Fibroblast of lung (primary cell): ENCODE measurements around the gene WDTC1.
"Not testable (repeated sequence)": the region's sequence is repeated elsewhere in the genome, so short reads cannot be mapped to it uniquely, and the experiment has no call there.

Experiments
- EZH2 ChIP-seq: IDR thresholded peaks from 2 replicates; pipeline ENCODE4 v1.5.1; 2012; ENCODE audit warnings: low read length, control low read depth, mild to moderate bottlenecking; ENCODE audit errors: missing control alignments
- TF ChIP-seq, protein P1 (sequence below), 2 donors: IDR thresholded peaks in 1 of 2; conservative IDR thresholded peaks in 1 of 2; 1 replicate in 1 of 2; 2 replicates in 1 of 2; pipeline ENCODE4 v1.5.1; 2011 to 2012; ENCODE audit warnings: low read length in 2 of 2, control low read depth in 1 of 2, inconsistent platforms in 1 of 2, low read depth in 1 of 2, mild to moderate bottlenecking in 1 of 2

DNA sequence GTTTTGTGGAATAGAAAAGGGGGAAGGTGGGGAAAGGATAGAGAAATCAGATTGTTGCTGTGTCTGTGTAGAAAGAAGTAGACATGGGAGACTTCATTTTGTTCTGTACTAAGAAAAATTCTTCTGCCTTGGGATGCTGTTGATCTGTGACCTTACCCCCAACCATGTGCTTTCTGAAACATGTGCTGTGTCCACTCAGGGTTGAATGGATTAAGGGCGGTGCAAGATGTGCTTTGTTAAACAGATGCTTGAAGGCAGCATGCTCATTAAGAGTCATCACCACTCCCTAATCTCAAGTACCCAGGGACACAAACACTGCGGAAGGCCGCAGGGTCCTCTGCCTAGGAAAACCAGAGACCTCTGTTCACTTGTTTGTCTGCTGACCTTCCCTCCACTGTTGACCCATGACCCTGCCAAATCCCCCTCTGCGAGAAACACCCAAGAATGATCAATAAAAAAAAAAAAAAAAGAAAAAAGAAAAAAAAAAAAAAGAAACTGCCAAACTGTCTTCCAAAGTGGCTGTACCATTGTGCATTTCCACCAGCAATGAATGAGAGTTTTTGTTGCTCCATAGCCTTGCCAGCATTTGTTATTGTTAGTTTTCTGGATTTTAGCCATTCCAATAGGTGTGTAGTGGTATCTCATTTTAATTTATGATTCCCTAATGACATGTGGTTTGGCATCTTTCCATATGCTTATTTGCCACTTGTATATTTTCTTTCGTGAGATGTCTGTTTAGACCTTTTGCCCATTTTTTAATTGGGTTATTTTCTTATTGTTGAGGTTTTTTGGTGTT lies 13.5 kb upstream of the WDTC1 start:
- TF ChIP-seq, protein P1, sequence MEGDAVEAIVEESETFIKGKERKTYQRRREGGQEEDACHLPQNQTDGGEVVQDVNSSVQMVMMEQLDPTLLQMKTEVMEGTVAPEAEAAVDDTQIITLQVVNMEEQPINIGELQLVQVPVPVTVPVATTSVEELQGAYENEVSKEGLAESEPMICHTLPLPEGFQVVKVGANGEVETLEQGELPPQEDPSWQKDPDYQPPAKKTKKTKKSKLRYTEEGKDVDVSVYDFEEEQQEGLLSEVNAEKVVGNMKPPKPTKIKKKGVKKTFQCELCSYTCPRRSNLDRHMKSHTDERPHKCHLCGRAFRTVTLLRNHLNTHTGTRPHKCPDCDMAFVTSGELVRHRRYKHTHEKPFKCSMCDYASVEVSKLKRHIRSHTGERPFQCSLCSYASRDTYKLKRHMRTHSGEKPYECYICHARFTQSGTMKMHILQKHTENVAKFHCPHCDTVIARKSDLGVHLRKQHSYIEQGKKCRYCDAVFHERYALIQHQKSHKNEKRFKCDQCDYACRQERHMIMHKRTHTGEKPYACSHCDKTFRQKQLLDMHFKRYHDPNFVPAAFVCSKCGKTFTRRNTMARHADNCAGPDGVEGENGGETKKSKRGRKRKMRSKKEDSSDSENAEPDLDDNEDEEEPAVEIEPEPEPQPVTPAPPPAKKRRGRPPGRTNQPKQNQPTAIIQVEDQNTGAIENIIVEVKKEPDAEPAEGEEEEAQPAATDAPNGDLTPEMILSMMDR (conservative IDR thresholded peaks at IDR 0.05 in 1 of 2, IDR thresholded peaks at IDR 0.05 in 1 of 2; ENCODE audit: low read depth in 1 of 2, low read length in 2 of 2): not testable (repeated sequence)
- TF ChIP-seq EZH2: not testable (repeated sequence)
